Smooth muscle cell (in vitro differentiated cells): ENCODE results near the gene SIRT6. TPM values are rescaled to one million over a fixed set of nuclear protein-coding genes. Genes with fewer than 3 reads are reported as not detected.
"Not testable (repeated sequence)": the region's sequence is repeated elsewhere in the genome, so short reads cannot be mapped to it uniquely, and the experiment has no call there.

Source experiments
- DNase-seq: peaks from one replicate; lab custom pipeline; 2025; ENCODE audit not compliant: unreplicated experiment; lab: John Stamatoyannopoulos, UW
- H2AFZ ChIP-seq: fragments of 200-600 bp; sonication (generic); 2 replicates; pipeline ENCODE4 v1.6.0; 2016; ENCODE audit warnings: antibody characterized with exemption, low read depth, mild to moderate bottlenecking
- H3F3A ChIP-seq: fragments of 200-600 bp; sonication (generic); 2 replicates; pipeline ENCODE4 v1.6.0; 2017; ENCODE audit warnings: antibody characterized with exemption, low read depth
- H3K27ac ChIP-seq: fragments of 200-600 bp; sonication (generic); 2 replicates; pipeline ENCODE4 v1.5.1; 2016; ENCODE audit warnings: low read depth, mild to moderate bottlenecking
- H3K27me3 ChIP-seq: fragments of 200-600 bp; sonication (generic); 2 replicates; pipeline ENCODE4 v1.6.1; 2016; ENCODE audit warnings: low read depth, mild to moderate bottlenecking
- H3K36me3 ChIP-seq: fragments of 200-600 bp; sonication (generic); 2 replicates; pipeline ENCODE4 v1.5.1; 2016; ENCODE audit warnings: low read depth
- H3K4me1 ChIP-seq: fragments of 200-600 bp; sonication (generic); 2 replicates; pipeline ENCODE4 v1.5.1; 2016; ENCODE audit warnings: low read depth
- H3K4me2 ChIP-seq: fragments of 200-600 bp; sonication (generic); 2 replicates; pipeline ENCODE4 v1.6.0; 2016; ENCODE audit warnings: mild to moderate bottlenecking
- H3K4me3 ChIP-seq: fragments of 200-600 bp; sonication (generic); 2 replicates; pipeline ENCODE4 v1.5.1; 2016; ENCODE audit warnings: mild to moderate bottlenecking
- H3K79me2 ChIP-seq: fragments of 200-600 bp; sonication (generic); 2 replicates; pipeline ENCODE4 v1.6.0; 2016; ENCODE audit warnings: low read depth, mild to moderate bottlenecking
- H3K9ac ChIP-seq: fragments of 200-600 bp; sonication (generic); 2 replicates; pipeline ENCODE4 v1.6.0; 2016; ENCODE audit warnings: low read depth
- H3K9me3 ChIP-seq: fragments of 200-600 bp; sonication (generic); replicated peaks from 2 replicates; pipeline ENCODE4 v1.5.1; 2016; ENCODE audit warnings: low read depth
- H4K20me1 ChIP-seq: fragments of 200-600 bp; sonication (generic); 2 replicates; pipeline ENCODE4 v1.6.0; 2016; ENCODE audit warnings: low read depth
- CTCF ChIP-seq: fragments of 200-600 bp; sonication (generic); IDR thresholded peaks from 2 replicates; pipeline ENCODE4 v1.5.1; 2017; ENCODE audit warnings: borderline replicate concordance, mild to moderate bottlenecking, antibody characterized with exemption; ENCODE audit not compliant: insufficient read depth, poor library complexity, severe bottlenecking
- WGBS: methylation state at CpG from one replicate; pipeline ENCODE4 v1.1.7; 2016; ENCODE audit warnings: low lambda C conversion rate; 5-methylcytosine and 5-hydroxymethylcytosine counted together
- polyA plus RNA-seq: library from polyadenylated mRNA; unstranded; fragments of >200 nt; fragmentation: Nextera tagmentation; extraction: Ambion mirVana; gene quantifications from 2 replicates; pipeline ENCODE4 v1.2.1, GENCODE V29; 2016
- total RNA-seq: library from RNA; depleted of rRNA; stranded (reverse); fragments of >200 nt; gene quantifications from 2 replicates; pipeline ENCODE4 v1.2.3, GENCODE V29; 2014

Gene SIRT6
- 14.2 and 14.5 TPM in 2 replicates for total RNA-seq
- 9.2 and 9.4 TPM in 2 replicates for polyA plus RNA-seq

- Histone ChIP-seq H3K4me2 (peak within 1 kb of the TSS; percentile 100), H3K36me3 (no peaks in the 10 kb centered on the region), H3F3A (no peaks in the 10 kb centered on the region), H3K79me2 (peaks cover 13% of the 10 kb centered on the region), H3K27me3 (no peaks in the 10 kb centered on the region), H2AFZ (peak within 1 kb of the TSS; percentile 98), H3K4me1 (peaks cover 5% of the 10 kb centered on the region), H4K20me1 (peaks cover 9% of the 10 kb centered on the region), H3K4me3 (peak within 1 kb of the TSS; percentile 96), H3K9me3 (no peaks in the 10 kb centered on the region), H3K27ac (peak within 1 kb of the TSS; percentile 49), H3K9ac (peak within 1 kb of the TSS; percentile 95)
- peak; percentile 78 for DNase-seq
- 1% methylated on average over 58 of the region's 58 CpGs for WGBS
- TF ChIP-seq CTCF = no peak
Observed at GRCh38 chr19:4182084-4182810, at the start of gene SIRT6, which contains the start of gene ANKRD24. TSS of gene SIRT6 (minus strand) at chr19:4182563. CDS start at chr19:4182539, 24 bp downstream. TSS of gene ANKRD24 (plus strand) at chr19:4182689. CDS start at chr19:4186426, 3,737 bp downstream.

GRCh38 chr19:4232139-4232538 is 49.8 kb upstream of the SIRT6 start:
- H3K27ac ChIP-seq, H3K9me3 ChIP-seq, H3K4me1 ChIP-seq, H2AFZ ChIP-seq, H3K4me2 ChIP-seq, DNase-seq, H3F3A ChIP-seq, H3K36me3 ChIP-seq, H3K79me2 ChIP-seq, H4K20me1 ChIP-seq, H3K27me3 ChIP-seq, H3K9ac ChIP-seq, H3K4me3 ChIP-seq: not testable (repeated sequence)
- 90% methylated on average over 4 of the region's 5 CpGs for WGBS

- not testable (repeated sequence) for H3K9me3 ChIP-seq, H4K20me1 ChIP-seq, H3K79me2 ChIP-seq, H3K4me1 ChIP-seq, H3K36me3 ChIP-seq, DNase-seq, H3F3A ChIP-seq, H3K27ac ChIP-seq, H3K4me2 ChIP-seq, H3K4me3 ChIP-seq, H3K9ac ChIP-seq, H2AFZ ChIP-seq, H3K27me3 ChIP-seq
- 97% methylated on average over 6 of the region's 6 CpGs for WGBS
Observed at GRCh38 chr19:4231521-4231920, 49.2 kb upstream of the SIRT6 start.

GRCh38 chr19:4230237-4230636 is 47.9 kb upstream of the SIRT6 start:
- not testable (repeated sequence) for H3K36me3 ChIP-seq, H3K9ac ChIP-seq, H3F3A ChIP-seq, H3K27ac ChIP-seq, H3K4me1 ChIP-seq, DNase-seq, H4K20me1 ChIP-seq, H3K27me3 ChIP-seq, H3K4me2 ChIP-seq, H3K79me2 ChIP-seq, H3K9me3 ChIP-seq, H3K4me3 ChIP-seq, H2AFZ ChIP-seq
- 92% methylated on average over 6 of the region's 6 CpGs for WGBS

- no peak for TF ChIP-seq CTCF
- Histone ChIP-seq H3K36me3 (no peaks in the 10 kb centered on the region), H3F3A (peaks cover 3% of the 10 kb centered on the region), H3K4me3 (no peak within 1 kb of the TSS), H3K4me1 (no peaks in the 10 kb centered on the region), H3K4me2 (peak within 1 kb of the TSS; percentile 69), H2AFZ (peak within 1 kb of the TSS; percentile 89), H4K20me1 (no peaks in the 10 kb centered on the region), H3K27me3 (no peaks in the 10 kb centered on the region), H3K27ac (peak within 1 kb of the TSS; percentile 54), H3K9ac (peak within 1 kb of the TSS; percentile 31), H3K79me2 (no peaks in the 10 kb centered on the region), H3K9me3 (no peaks in the 10 kb centered on the region)
- WGBS = 41% methylated on average over 14 of the region's 19 CpGs
- peak; percentile 32 for DNase-seq
Observed at GRCh38 chr19:4229179-4229931, 47.0 kb upstream of the SIRT6 start, which contains the start of gene EBI3. TSS of gene EBI3 (plus strand) at chr19:4229523. CDS start at chr19:4229551, 28 bp downstream.
